ENCODE data around the gene SHMT2.

GRCh38 chr12:57205931-57206330 is 23.6 kb upstream of the SHMT2 start:
- TF ChIP-seq SRSF1 (IDR thresholded peaks at IDR 0.05; ENCODE audit: low read depth, low read length): no peak
- TF ChIP-seq TGIF2 (CRISPR knock-in tag; IDR thresholded peaks at IDR 0.05): no peak
- TF ChIP-seq MAFK (IDR thresholded peaks at IDR 0.05; ENCODE audit: low read length): no peak
- no peak for TF ChIP-seq SIN3A (IDR thresholded peaks at IDR 0.05; ENCODE audit: borderline replicate concordance in 2 of 2, control insufficient read depth in 1 of 2, low read depth in 2 of 2, low read length in 2 of 2)
- no peak for TF ChIP-seq ZNF24 (IDR thresholded peaks at IDR 0.05)
- TF ChIP-seq MYBL2 (IDR thresholded peaks at IDR 0.05; ENCODE audit: low read depth): no peak
- no peak for TF ChIP-seq MYBL2 (CRISPR knock-in tag; IDR thresholded peaks at IDR 0.05; ENCODE audit: borderline replicate concordance)

Measured in K562 (cell line).